ENCODE data around the gene ZNF516. TPM values are rescaled to one million over a fixed set of nuclear protein-coding genes. Genes with fewer than 3 reads are reported as not detected.

ZNF516 gene
- polyA plus RNA-seq, 2 of the 4 experiments (the other 2 are of a cell fraction): 3.9 to 4.9 TPM

GRCh38 chr18:76525911-76526310 lies 30.9 kb upstream of the ZNF516 start:
- POLR2A ChIA-PET: no interaction called here
- DNase-seq (ENCODE audit: low read depth in 1 of 2, low spot score in 1 of 2) (no peak), ATAC-seq (no peak), FAIRE-seq (no peak)
- CTCF ChIA-PET: no interaction called here
- 0 out of 2 replicates have a peak, but pooled peaks have one; percentile 69 for TF ChIP-seq RNF2 (IDR thresholded peaks at IDR 0.05; ENCODE audit: borderline replicate concordance, low read depth)
- no peak for TF ChIP-seq JUNB (IDR thresholded peaks at IDR 0.05)
- 0 out of 2 replicates have a peak, but pooled peaks have one; percentile 59 for TF ChIP-seq CBX8 (IDR thresholded peaks at IDR 0.05)
- TF ChIP-seq CTCF (IDR thresholded peaks at IDR 0.05): no peak
- no peak for TF ChIP-seq TFCP2L1 (CRISPR knock-in tag; IDR thresholded peaks at IDR 0.05)
- H3K4me3 ChIP-seq: no peak overlapping the region
- no peaks in the 10 kb centered on the region for H3K9me3 ChIP-seq
- 33% methylated on average over 3 of the region's 3 CpGs for WGBS (ENCODE audit: missing lambda C conversion rate)
- H3K4me1 ChIP-seq: no peaks in the 10 kb centered on the region
- peak overlapping the region; percentile 77; the same call in 2 of the 3 replicates for H3K4me2 ChIP-seq
- H3K27ac ChIP-seq: no peak overlapping the region

- WGBS (ENCODE audit: missing lambda C conversion rate): 12% methylated on average over 20 of the region's 20 CpGs
- ATAC-seq (peak; percentile 76 to 82), DNase-seq (ENCODE audit: low read depth in 1 of 2, low spot score in 1 of 2) (peak; percentile 36 to 46), FAIRE-seq (no peak)
- no peak for TF ChIP-seq NPAS2 (CRISPR knock-in tag; IDR thresholded peaks at IDR 0.05; ENCODE audit: borderline replicate concordance)
- TF ChIP-seq CBX2 (IDR thresholded peaks at IDR 0.05; ENCODE audit: borderline replicate concordance, low read depth): no peak
- no peak for TF ChIP-seq BCL3 (IDR thresholded peaks at IDR 0.05)
- TF ChIP-seq NR3C1 (IDR thresholded peaks at IDR 0.05): no peak
- peak overlapping the region; percentile 39 for H3K4me3 ChIP-seq
- POLR2A ChIA-PET: no interaction called here
- no peaks in the 10 kb centered on the region for H3K9me3 ChIP-seq
- H3K4me1 ChIP-seq: no peaks in the 10 kb centered on the region
- peak overlapping the region; percentile 77 for H3K4me2 ChIP-seq
- H3K27ac ChIP-seq: no peak overlapping the region
- CTCF ChIA-PET: interaction anchor here (0.6 to 0.9 kb wide), 2 partner anchors 25 to 126 kb away, joined by 3 read pairs; no protein-coding TSS in a partner anchor
Observed at GRCh38 chr18:76524900-76525698, 30.1 kb upstream of the ZNF516 start.

- no peak for ATAC-seq
- no peak overlapping the region; the same call in 1 of the 3 replicates for H3K4me3 ChIP-seq
- 49% methylated on average over 2 of the region's 2 CpGs for WGBS (ENCODE audit: missing lambda C conversion rate)
- ChIA-PET POLR2A (no interaction called here), CTCF (interaction anchor here (0.9 kb wide), 1 partner anchor 126 kb away, joined by 3 read pairs; no protein-coding TSS in a partner anchor)
- no peak overlapping the region for H3K27ac ChIP-seq
- no peaks in the 10 kb centered on the region for H3K9me3 ChIP-seq
- peak overlapping the region; percentile 77; the same call in 2 of the 3 replicates for H3K4me2 ChIP-seq
- FAIRE-seq: no peak
- no peak for DNase-seq (ENCODE audit: low read depth in 1 of 2, low spot score in 1 of 2)
- no peak for TF ChIP-seq RARB (CRISPR knock-in tag; IDR thresholded peaks at IDR 0.05)
- TF ChIP-seq BCL3 (IDR thresholded peaks at IDR 0.05): no peak
- no peak for TF ChIP-seq EHMT2 (IDR thresholded peaks at IDR 0.05; ENCODE audit: low read depth)
- no peak for TF ChIP-seq TP53 (CRISPR knock-in tag; IDR thresholded peaks at IDR 0.05)
- no peak for TF ChIP-seq PHF8 (IDR thresholded peaks at IDR 0.05; ENCODE audit: borderline replicate concordance, low read depth)
- TF ChIP-seq NR3C1 (IDR thresholded peaks at IDR 0.05): no peak
- TF ChIP-seq NPAS2 (CRISPR knock-in tag; IDR thresholded peaks at IDR 0.05; ENCODE audit: borderline replicate concordance): no peak
- TF ChIP-seq FOXS1 (CRISPR knock-in tag; IDR thresholded peaks at IDR 0.05): no peak
- no peak for TF ChIP-seq JUN (IDR thresholded peaks at IDR 0.05)
- no peak for TF ChIP-seq ZNF302 (CRISPR knock-in tag; IDR thresholded peaks at IDR 0.05)
- no peak for TF ChIP-seq MAX (IDR thresholded peaks at IDR 0.05)
- TF ChIP-seq BHLHE40 (IDR thresholded peaks at IDR 0.05; ENCODE audit: low read depth, low read length): no peak
- no peak for TF ChIP-seq CHD4 (IDR thresholded peaks at IDR 0.05; ENCODE audit: borderline replicate concordance)
- no peak for TF ChIP-seq MYC (IDR thresholded peaks at IDR 0.05; ENCODE audit: borderline replicate concordance, low read length)
- TF ChIP-seq POLR2A (IDR thresholded peaks at IDR 0.05; ENCODE audit: low read length): no peak
- H3K4me1 ChIP-seq: no peaks in the 10 kb centered on the region
Observed at GRCh38 chr18:76524477-76524876, 29.4 kb upstream of the ZNF516 start.

Measured in A549 (cell line).